ENCODE results near the gene EFNA5. TPM values are rescaled to one million over a fixed set of nuclear protein-coding genes. Genes with fewer than 3 reads are reported as not detected.

EFNA5 gene
- total and polyA plus RNA-seq, 10 of the 15 experiments (the other 5 are each of a cell fraction or from before 2014, with no cell fraction given): 0.19 to 12.6 (median 3.9) TPM

DNA sequence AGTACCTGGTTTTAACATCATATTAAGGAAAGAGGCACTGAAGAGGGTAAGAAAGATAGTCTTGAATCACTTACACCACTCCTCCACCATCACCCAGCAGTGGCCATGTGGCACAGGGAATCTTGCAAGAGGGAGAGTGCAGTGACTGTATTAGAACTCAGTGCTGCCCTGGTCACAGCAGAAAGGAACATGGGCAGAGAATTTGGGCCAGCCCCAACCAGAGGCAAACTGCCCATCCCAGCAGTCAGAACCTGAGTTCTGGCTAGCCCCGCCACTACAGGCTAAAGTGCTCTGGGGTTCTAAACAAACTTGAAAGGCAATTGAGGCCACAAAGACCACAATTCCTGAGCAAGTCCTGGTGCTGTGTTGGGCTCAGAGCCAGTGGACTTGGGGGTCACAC, 16.7 kb upstream of the EFNA5 start:
- no peak overlapping the region for H2AFZ ChIP-seq (ENCODE audit: control insufficient read depth, low read depth, low read length)
- TF ChIP-seq CBFB (IDR thresholded peaks at IDR 0.05; ENCODE audit: low read depth) (no peak), JUND (IDR thresholded peaks at IDR 0.05; ENCODE audit: low read depth, low read length) (no peak), SREBF2 (IDR thresholded peaks at IDR 0.05; ENCODE audit: low read length) (no peak), BRCA1 (IDR thresholded peaks at IDR 0.05; ENCODE audit: low read depth, low read length) (no peak), ZNF207 (IDR thresholded peaks at IDR 0.05; ENCODE audit: borderline replicate concordance) (no peak)
- TF ChIP-seq, protein P1, sequence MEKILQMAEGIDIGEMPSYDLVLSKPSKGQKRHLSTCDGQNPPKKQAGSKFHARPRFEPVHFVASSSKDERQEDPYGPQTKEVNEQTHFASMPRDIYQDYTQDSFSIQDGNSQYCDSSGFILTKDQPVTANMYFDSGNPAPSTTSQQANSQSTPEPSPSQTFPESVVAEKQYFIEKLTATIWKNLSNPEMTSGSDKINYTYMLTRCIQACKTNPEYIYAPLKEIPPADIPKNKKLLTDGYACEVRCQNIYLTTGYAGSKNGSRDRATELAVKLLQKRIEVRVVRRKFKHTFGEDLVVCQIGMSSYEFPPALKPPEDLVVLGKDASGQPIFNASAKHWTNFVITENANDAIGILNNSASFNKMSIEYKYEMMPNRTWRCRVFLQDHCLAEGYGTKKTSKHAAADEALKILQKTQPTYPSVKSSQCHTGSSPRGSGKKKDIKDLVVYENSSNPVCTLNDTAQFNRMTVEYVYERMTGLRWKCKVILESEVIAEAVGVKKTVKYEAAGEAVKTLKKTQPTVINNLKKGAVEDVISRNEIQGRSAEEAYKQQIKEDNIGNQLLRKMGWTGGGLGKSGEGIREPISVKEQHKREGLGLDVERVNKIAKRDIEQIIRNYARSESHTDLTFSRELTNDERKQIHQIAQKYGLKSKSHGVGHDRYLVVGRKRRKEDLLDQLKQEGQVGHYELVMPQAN (conservative IDR thresholded peaks at IDR 0.05): no peak
- TF ChIP-seq, protein P2, sequence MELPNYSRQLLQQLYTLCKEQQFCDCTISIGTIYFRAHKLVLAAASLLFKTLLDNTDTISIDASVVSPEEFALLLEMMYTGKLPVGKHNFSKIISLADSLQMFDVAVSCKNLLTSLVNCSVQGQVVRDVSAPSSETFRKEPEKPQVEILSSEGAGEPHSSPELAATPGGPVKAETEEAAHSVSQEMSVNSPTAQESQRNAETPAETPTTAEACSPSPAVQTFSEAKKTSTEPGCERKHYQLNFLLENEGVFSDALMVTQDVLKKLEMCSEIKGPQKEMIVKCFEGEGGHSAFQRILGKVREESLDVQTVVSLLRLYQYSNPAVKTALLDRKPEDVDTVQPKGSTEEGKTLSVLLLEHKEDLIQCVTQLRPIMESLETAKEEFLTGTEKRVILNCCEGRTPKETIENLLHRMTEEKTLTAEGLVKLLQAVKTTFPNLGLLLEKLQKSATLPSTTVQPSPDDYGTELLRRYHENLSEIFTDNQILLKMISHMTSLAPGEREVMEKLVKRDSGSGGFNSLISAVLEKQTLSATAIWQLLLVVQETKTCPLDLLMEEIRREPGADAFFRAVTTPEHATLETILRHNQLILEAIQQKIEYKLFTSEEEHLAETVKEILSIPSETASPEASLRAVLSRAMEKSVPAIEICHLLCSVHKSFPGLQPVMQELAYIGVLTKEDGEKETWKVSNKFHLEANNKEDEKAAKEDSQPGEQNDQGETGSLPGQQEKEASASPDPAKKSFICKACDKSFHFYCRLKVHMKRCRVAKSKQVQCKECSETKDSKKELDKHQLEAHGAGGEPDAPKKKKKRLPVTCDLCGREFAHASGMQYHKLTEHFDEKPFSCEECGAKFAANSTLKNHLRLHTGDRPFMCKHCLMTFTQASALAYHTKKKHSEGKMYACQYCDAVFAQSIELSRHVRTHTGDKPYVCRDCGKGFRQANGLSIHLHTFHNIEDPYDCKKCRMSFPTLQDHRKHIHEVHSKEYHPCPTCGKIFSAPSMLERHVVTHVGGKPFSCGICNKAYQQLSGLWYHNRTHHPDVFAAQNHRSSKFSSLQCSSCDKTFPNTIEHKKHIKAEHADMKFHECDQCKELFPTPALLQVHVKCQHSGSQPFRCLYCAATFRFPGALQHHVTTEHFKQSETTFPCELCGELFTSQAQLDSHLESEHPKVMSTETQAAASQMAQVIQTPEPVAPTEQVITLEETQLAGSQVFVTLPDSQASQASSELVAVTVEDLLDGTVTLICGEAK (IDR thresholded peaks at IDR 0.05; ENCODE audit: borderline replicate concordance): no peak
- RAD21 ChIA-PET (ENCODE audit: unreplicated experiment): interaction anchor here (0.6 kb wide), 1 partner anchor 11 kb away, joined by 3 read pairs; no protein-coding TSS in a partner anchor
- no peaks in the 10 kb centered on the region for H3K79me2 ChIP-seq (ENCODE audit: control insufficient read depth, insufficient read depth, low read length)
- no peaks in the 10 kb centered on the region for H4K20me1 ChIP-seq (ENCODE audit: control insufficient read depth, insufficient read depth)
- no peak overlapping the region for H3K4me2 ChIP-seq (ENCODE audit: control insufficient read depth, insufficient read depth)
- intact Hi-C loops (cut with micrococcal nuclease; ENCODE audit: unreplicated experiment) (no loop called here), in situ Hi-C loops (cut with MboI) (no loop called here)
- no peak overlapping the region for H3K9ac ChIP-seq (ENCODE audit: control insufficient read depth, insufficient read depth, low read length)
- DNase-seq (ENCODE audit: low read depth, low spot score): no peak
- H3K27me3 ChIP-seq (replicated peaks in 1 of 2; ENCODE audit: control insufficient read depth in 2 of 2, insufficient read depth in 2 of 2, low read length in 1 of 2): no peaks in the 10 kb centered on the region
- no peak for FAIRE-seq
- H3K9me3 ChIP-seq (replicated peaks; ENCODE audit: control insufficient read depth, insufficient read depth, low read length): no peaks in the 10 kb centered on the region; the same call in 2 of the 3 replicates
- H3K36me3 ChIP-seq (ENCODE audit: control insufficient read depth in 2 of 2, insufficient read depth in 2 of 2, low read length in 1 of 2): no peaks in the 10 kb centered on the region
- no peak for ATAC-seq
- H3K27ac ChIP-seq (ENCODE audit: control insufficient read depth, insufficient read depth): no peak overlapping the region
- POLR2A ChIA-PET: no interaction called here
- CTCF ChIA-PET: interaction anchor here (0.9 kb wide), 1 partner anchor 42 kb away, joined by 3 read pairs; no protein-coding TSS in a partner anchor
- SMC1A ChIA-PET (ENCODE audit: uncharacterized antibody, unreplicated experiment): no interaction called here
- no peaks in the 10 kb centered on the region for H3K4me1 ChIP-seq (ENCODE audit: control insufficient read depth, insufficient read depth, low read length)
- WGBS (ENCODE audit: insufficient coverage, insufficient replicate concordance, low lambda C conversion rate, missing lambda C conversion rate): 53% methylated on average over 1 of the region's 1 CpG
- no TSS peak for BruUV-seq (replicated peaks)
- H3K4me3 ChIP-seq: no peak overlapping the region
